CD4-positive, alpha-beta memory T cell (primary cell): ENCODE measurements around the gene EYA2. TPM values are rescaled to one million over a fixed set of nuclear protein-coding genes. Genes with fewer than 3 reads are reported as not detected.
A peak's percentile ranks its signal among the peaks of the same experiment; 100 is the strongest.

Experiments used
- CTCF ChIA-PET: fragments of 350-600 bp; sonication (Branson Sonifier 250); formaldehyde crosslinking; loops from one replicate; lab custom pipeline; 2021; ENCODE audit warnings: inconsistent platforms; ENCODE audit not compliant: partially characterized antibody; lab: Charles Lee
- POLR2A ChIA-PET: fragments of 350-600 bp; sonication (Branson Sonifier 250); formaldehyde crosslinking; loops from one replicate; lab custom pipeline; 2021; ENCODE audit not compliant: partially characterized antibody; lab: Charles Lee
- DNase-seq, 5 donors: peaks; one replicate each; pipeline versions ENCODE4 v3.0.0 to v3.0.0-alpha.2; 2020 to 2022; ENCODE audit warnings: mixed read lengths in 1 of 5
- H3K27ac ChIP-seq: one replicate; pipeline ENCODE4 v1.7.0; 2013; ENCODE audit warnings: low read depth, low read length
- H3K27me3 ChIP-seq: 2 replicates; pipeline ENCODE4 v1.7.0; 2013; ENCODE audit warnings: mild to moderate bottlenecking, low read length, moderate library complexity; ENCODE audit not compliant: insufficient read depth
- H3K36me3 ChIP-seq: 2 replicates; pipeline ENCODE4 v1.7.0; 2013; ENCODE audit warnings: mild to moderate bottlenecking, low read length, moderate library complexity; ENCODE audit not compliant: insufficient read depth
- H3K4me1 ChIP-seq: 2 replicates; pipeline ENCODE4 v1.7.0; 2013; ENCODE audit warnings: mild to moderate bottlenecking, low read length, moderate library complexity; ENCODE audit not compliant: insufficient read depth
- H3K4me3 ChIP-seq, 2 donors: one replicate each; pipeline ENCODE4 v1.7.0; 2013; ENCODE audit warnings: low read length in 2 of 2, mild to moderate bottlenecking in 1 of 2
- H3K9me3 ChIP-seq, 2 donors: one replicate each; pipeline ENCODE4 v1.7.0; 2013; ENCODE audit warnings: low read length in 2 of 2, control low read depth in 1 of 2; ENCODE audit not compliant: control insufficient read depth in 1 of 2
- H3K27ac Mint-ChIP-seq, 7 donors: one replicate each; pipeline ENCODE4 v1.8.0; 2020 to 2021; ENCODE audit warnings: mixed read lengths in 7 of 7, mild to moderate bottlenecking in 6 of 7, inconsistent platforms in 3 of 7, moderate library complexity in 3 of 7
- H3K27me3 Mint-ChIP-seq, 2 donors: one replicate each; pipeline ENCODE4 v1.8.0; 2020 to 2021; ENCODE audit warnings: mixed read lengths in 2 of 2
- H3K36me3 Mint-ChIP-seq, 2 donors: one replicate each; pipeline ENCODE4 v1.8.0; 2020 to 2021; ENCODE audit warnings: mixed read lengths in 2 of 2, inconsistent platforms in 1 of 2, mild to moderate bottlenecking in 1 of 2
- H3K4me1 Mint-ChIP-seq, 4 donors: one replicate each; pipeline ENCODE4 v1.8.0; 2020 to 2021; ENCODE audit warnings: mixed read lengths in 4 of 4, mild to moderate bottlenecking in 1 of 4
- H3K4me3 Mint-ChIP-seq, 8 donors: one replicate each; pipeline ENCODE4 v1.8.0; 2020 to 2021; ENCODE audit warnings: mixed read lengths in 8 of 8, mild to moderate bottlenecking in 7 of 8, moderate library complexity in 6 of 8, inconsistent platforms in 3 of 8
- H3K9me3 Mint-ChIP-seq, 8 donors: one replicate each; pipeline ENCODE4 v1.8.0; 2020 to 2021; ENCODE audit warnings: mixed read lengths in 8 of 8, mild to moderate bottlenecking in 5 of 8, inconsistent platforms in 3 of 8, moderate library complexity in 1 of 8
- intact Hi-C: fragments of 100-400 bp; cut with micrococcal nuclease; formaldehyde crosslinking; loops from one replicate; pipeline ENCODE4 v1.15.1; 2023
- polyA plus RNA-seq, 2 donors: library from polyadenylated mRNA; unstranded; fragments of 300-500 nt; fragmentation: Illumina TruSeq; gene quantifications; one replicate each; pipeline ENCODE4 v1.2.3, GENCODE V29; 2021
- total RNA-seq, 2 experiments: library from RNA; stranded (reverse); gene quantifications; one replicate each; pipeline ENCODE4 v1.2.3, GENCODE V29; 2021

EYA2 gene
- total and polyA plus RNA-seq, 4 experiments from 2014 or later, result not detected

GRCh38 chr20:47117773-47118172, 223.1 kb downstream of the EYA2 start:
- Histone ChIP-seq H3K27me3 (no peaks in the 10 kb centered on the region), H3K36me3 (no peaks in the 10 kb centered on the region), H3K9me3 (no peaks in the 10 kb centered on the region), H3K4me3 (no peak overlapping the region), H3K27ac (no peak overlapping the region), H3K4me1 (no peaks in the 10 kb centered on the region)
- Mint-ChIP-seq H3K27me3 (peaks cover 12 to 23% of the 10 kb centered on the region in 2 donors), H3K36me3 (no peaks in the 10 kb centered on the region), H3K4me3 (peak overlapping the region in 1 of 8 donors; percentile 8), H3K4me1 (no peaks in the 10 kb centered on the region), H3K9me3 (peaks cover 0 to 4% (median 2%) of the 10 kb centered on the region in 8 donors), H3K27ac (no peak overlapping the region)
- POLR2A ChIA-PET, result no interaction called here
- intact Hi-C loops, result no loop called here
- no peak for DNase-seq
- CTCF ChIA-PET, result no interaction called here

GRCh38 chr20:47118206-47118605, 223.6 kb downstream of the EYA2 start:
- Mint-ChIP-seq H3K27ac (no peak overlapping the region), H3K4me1 (no peaks in the 10 kb centered on the region), H3K9me3 (peaks cover 0 to 4% (median 3%) of the 10 kb centered on the region in 8 donors), H3K27me3 (peaks cover 12 to 23% of the 10 kb centered on the region in 2 donors), H3K4me3 (no peak overlapping the region), H3K36me3 (no peaks in the 10 kb centered on the region)
- POLR2A ChIA-PET, result no interaction called here
- DNase-seq, result no peak
- H3K27me3 ChIP-seq, result no peaks in the 10 kb centered on the region
- no peaks in the 10 kb centered on the region for H3K9me3 ChIP-seq
- no peak overlapping the region for H3K4me3 ChIP-seq
- CTCF ChIA-PET, result no interaction called here
- no peak overlapping the region for H3K27ac ChIP-seq
- intact Hi-C loops, result no loop called here
- H3K36me3 ChIP-seq, result no peaks in the 10 kb centered on the region
- H3K4me1 ChIP-seq, result no peaks in the 10 kb centered on the region

GRCh38 chr20:47118641-47119040, 224.0 kb downstream of the EYA2 start:
- H3K27ac ChIP-seq, result no peak overlapping the region

GRCh38 chr20:47120346-47120936, 225.8 kb downstream of the EYA2 start:
- Histone ChIP-seq H3K4me3 (no peak overlapping the region), H3K36me3 (no peaks in the 10 kb centered on the region), H3K4me1 (no peaks in the 10 kb centered on the region), H3K27ac (no peak overlapping the region), H3K9me3 (no peaks in the 10 kb centered on the region), H3K27me3 (no peaks in the 10 kb centered on the region)
- Mint-ChIP-seq H3K4me3 (no peak overlapping the region), H3K36me3 (no peaks in the 10 kb centered on the region), H3K4me1 (no peaks in the 10 kb centered on the region), H3K9me3 (peaks cover 0 to 3% (median 0%) of the 10 kb centered on the region in 8 donors), H3K27ac (no peak overlapping the region), H3K27me3 (peaks cover 20 to 25% of the 10 kb centered on the region in 2 donors)
- ChIA-PET CTCF (no interaction called here), POLR2A (no interaction called here)
- no peak for DNase-seq
- intact Hi-C loops, result no loop called here

More at GRCh38 chr20:47118641-47119040, 224.0 kb downstream of the EYA2 start:
- H3K9me3 ChIP-seq, result no peaks in the 10 kb centered on the region
- no peak for DNase-seq
- no peak overlapping the region for H3K27ac Mint-ChIP-seq
- H3K9me3 Mint-ChIP-seq, result peaks cover 0 to 3% (median 2%) of the 10 kb centered on the region in 8 donors
- H3K27me3 Mint-ChIP-seq, result peaks cover 12 to 23% of the 10 kb centered on the region in 2 donors
- no peak overlapping the region for H3K4me3 ChIP-seq
- no peaks in the 10 kb centered on the region for H3K36me3 ChIP-seq
- H3K4me3 Mint-ChIP-seq, result peak overlapping the region in 1 of 8 donors; percentile 59
- no peaks in the 10 kb centered on the region for H3K4me1 ChIP-seq
- POLR2A ChIA-PET, result no interaction called here
- intact Hi-C loops, result no loop called here
- no peaks in the 10 kb centered on the region for H3K4me1 Mint-ChIP-seq
- CTCF ChIA-PET, result no interaction called here
- no peaks in the 10 kb centered on the region for H3K27me3 ChIP-seq
- H3K36me3 Mint-ChIP-seq, result no peaks in the 10 kb centered on the region

GRCh38 chr20:47122560-47122959, 227.9 kb downstream of the EYA2 start:
- no peak overlapping the region for H3K27ac ChIP-seq
- H3K9me3 Mint-ChIP-seq, result peaks cover 0 to 2% (median 0%) of the 10 kb centered on the region in 8 donors
- no peaks in the 10 kb centered on the region for H3K36me3 Mint-ChIP-seq
- H3K4me3 ChIP-seq, result no peak overlapping the region
- peaks cover 23 to 28% of the 10 kb centered on the region in 2 donors for H3K27me3 Mint-ChIP-seq
- H3K27me3 ChIP-seq, result peaks cover 1% of the 10 kb centered on the region
- CTCF ChIA-PET, result no interaction called here
- H3K4me1 Mint-ChIP-seq, result no peaks in the 10 kb centered on the region
- no peak overlapping the region for H3K4me3 Mint-ChIP-seq
- POLR2A ChIA-PET, result no interaction called here
- no peaks in the 10 kb centered on the region for H3K4me1 ChIP-seq
- H3K27ac Mint-ChIP-seq, result no peak overlapping the region
- intact Hi-C loops, result no loop called here
- no peaks in the 10 kb centered on the region for H3K36me3 ChIP-seq
- DNase-seq, result no peak
- no peaks in the 10 kb centered on the region for H3K9me3 ChIP-seq

GRCh38 chr20:47124181-47124717, 229.6 kb downstream of the EYA2 start:
- no peaks in the 10 kb centered on the region for H3K9me3 ChIP-seq
- Mint-ChIP-seq H3K9me3 (peaks cover 0 to 2% (median 0%) of the 10 kb centered on the region in 8 donors), H3K27ac (no peak overlapping the region), H3K4me3 (no peak overlapping the region), H3K27me3 (peaks cover 20 to 28% of the 10 kb centered on the region in 2 donors), H3K36me3 (no peaks in the 10 kb centered on the region), H3K4me1 (no peaks in the 10 kb centered on the region)
- ChIA-PET CTCF (interaction anchor here (0.8 kb wide), 1 partner anchor 9 kb away, joined by 4 read pairs; no protein-coding TSS in a partner anchor), POLR2A (no interaction called here)
- intact Hi-C loops, result no loop called here
- H3K27me3 ChIP-seq, result peaks cover 7% of the 10 kb centered on the region
- no peak for DNase-seq
- H3K4me3 ChIP-seq, result no peak overlapping the region
- no peaks in the 10 kb centered on the region for H3K36me3 ChIP-seq
- no peak overlapping the region for H3K27ac ChIP-seq
- H3K4me1 ChIP-seq, result no peaks in the 10 kb centered on the region

- ChIA-PET CTCF (no interaction called here), POLR2A (no interaction called here)
- no peaks in the 10 kb centered on the region for H3K36me3 ChIP-seq
- peaks cover 19 to 29% of the 10 kb centered on the region in 2 donors for H3K27me3 Mint-ChIP-seq
- no peaks in the 10 kb centered on the region for H3K4me1 Mint-ChIP-seq
- H3K4me3 Mint-ChIP-seq, result no peak overlapping the region
- H3K27ac Mint-ChIP-seq, result no peak overlapping the region
- no peak overlapping the region for H3K27ac ChIP-seq
- H3K27me3 ChIP-seq, result peaks cover 9% of the 10 kb centered on the region
- intact Hi-C loops, result no loop called here
- H3K9me3 Mint-ChIP-seq, result peaks cover 0 to 2% (median 0%) of the 10 kb centered on the region in 8 donors
- no peak overlapping the region for H3K4me3 ChIP-seq
- H3K36me3 Mint-ChIP-seq, result no peaks in the 10 kb centered on the region
- no peaks in the 10 kb centered on the region for H3K9me3 ChIP-seq
- DNase-seq, result no peak
- H3K4me1 ChIP-seq, result no peaks in the 10 kb centered on the region
Measured at GRCh38 chr20:47125508-47125757, 230.8 kb downstream of the EYA2 start.
